Thyroid gland (tissue), 4 donors: Measurements from ENCODE around the gene FMN2. TPM values are rescaled to one million over a fixed set of nuclear protein-coding genes. Genes with fewer than 3 reads are reported as not detected.
A peak's percentile ranks its signal among the peaks of the same experiment; 100 is the strongest.

Experiments used
- DNase-seq, 2 donors: peaks; one replicate each; pipeline ENCODE4 v3.0.0-alpha.2; 2019
- H3K27ac ChIP-seq, 3 donors: fragments of 200-600 bp; sonication (generic); 1 replicate in 2 of 3; 2 replicates in 1 of 3; pipeline ENCODE4 v1.5.1; 2016 to 2019; ENCODE audit warnings: mild to moderate bottlenecking in 1 of 3, moderate library complexity in 1 of 3
- H3K27me3 ChIP-seq: fragments of 200-600 bp; sonication (generic); one replicate; pipeline ENCODE4 v1.5.1; 2019
- H3K36me3 ChIP-seq, 2 donors: fragments of 200-600 bp; sonication (generic); one replicate each; pipeline ENCODE4 v1.5.1; 2016 to 2019
- H3K4me1 ChIP-seq, 2 donors: fragments of 200-600 bp; sonication (generic); one replicate each; pipeline ENCODE4 v1.5.1; 2017 to 2019
- H3K4me3 ChIP-seq, 3 donors: fragments of 200-600 bp; sonication (generic); replicated peaks in 1 of 3; 1 replicate in 2 of 3; 2 replicates in 1 of 3; pipeline ENCODE4 v1.5.1; 2016; ENCODE audit warnings: mild to moderate bottlenecking in 1 of 3
- H3K9me3 ChIP-seq: fragments of 200-600 bp; sonication (generic); one replicate; pipeline ENCODE4 v1.5.1; 2017
- POLR2A ChIP-seq, 2 donors: fragments of 450-650 bp; IDR thresholded peaks; one replicate each; pipeline ENCODE4 v1.6.1; 2017; ENCODE audit warnings: antibody characterized with exemption in 2 of 2, mild to moderate bottlenecking in 2 of 2, moderate library complexity in 1 of 2
- WGBS, 2 donors: methylation state at CpG; one replicate each; pipeline ENCODE4 v1.1.5; 2017; 5-methylcytosine and 5-hydroxymethylcytosine counted together
- intact Hi-C: fragments of 100-400 bp; cut with DNase I; formaldehyde crosslinking; loops from one replicate; pipeline ENCODE4 v1.15.1; 2023
- total RNA-seq, 4 donors: library from RNA; depleted of rRNA; stranded (reverse); fragments of >200 nt; gene quantifications; one replicate each; pipeline ENCODE4 v1.2.3, GENCODE V29; 2016
- TF ChIP-seq, protein P1 (sequence below), 6 experiments: fragments of 200-600 bp in 3 of 6; fragments of 450-650 bp in 3 of 6; sonication (generic) in 3 of 6; IDR thresholded peaks; one replicate each; pipeline ENCODE4 v1.5.1; 2016 to 2019; ENCODE audit warnings: antibody characterized with exemption in 6 of 6, mild to moderate bottlenecking in 2 of 6, inconsistent platforms in 1 of 6, moderate library complexity in 1 of 6

FMN2 gene
- total RNA-seq, 4 donors from 2014 or later = 0.78 to 6.2 (median 1.3) TPM; not detected in 1

DNA sequence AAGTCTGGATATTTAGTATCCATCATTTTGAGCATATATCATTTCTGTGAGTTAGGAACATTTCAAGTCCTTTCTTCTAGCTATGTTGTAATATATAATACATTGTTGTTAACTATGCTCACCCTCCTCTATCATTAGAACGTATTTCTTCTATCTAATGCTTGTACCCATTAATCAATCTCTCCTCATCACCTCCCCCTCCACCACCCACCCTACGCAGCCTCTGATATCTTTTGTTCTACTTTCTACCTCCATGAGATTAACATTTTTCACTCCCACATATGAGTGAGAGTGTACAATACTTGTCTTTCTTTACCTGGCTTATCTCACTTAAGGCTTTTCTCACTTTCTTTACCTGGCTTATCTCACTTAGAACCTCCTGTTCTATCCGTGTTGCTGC, 156.2 kb downstream of the FMN2 start:
- H3K27ac ChIP-seq = no peak overlapping the region
- TF ChIP-seq POLR2A (IDR thresholded peaks at IDR 0.05) = no peak
- TF ChIP-seq, protein P1, sequence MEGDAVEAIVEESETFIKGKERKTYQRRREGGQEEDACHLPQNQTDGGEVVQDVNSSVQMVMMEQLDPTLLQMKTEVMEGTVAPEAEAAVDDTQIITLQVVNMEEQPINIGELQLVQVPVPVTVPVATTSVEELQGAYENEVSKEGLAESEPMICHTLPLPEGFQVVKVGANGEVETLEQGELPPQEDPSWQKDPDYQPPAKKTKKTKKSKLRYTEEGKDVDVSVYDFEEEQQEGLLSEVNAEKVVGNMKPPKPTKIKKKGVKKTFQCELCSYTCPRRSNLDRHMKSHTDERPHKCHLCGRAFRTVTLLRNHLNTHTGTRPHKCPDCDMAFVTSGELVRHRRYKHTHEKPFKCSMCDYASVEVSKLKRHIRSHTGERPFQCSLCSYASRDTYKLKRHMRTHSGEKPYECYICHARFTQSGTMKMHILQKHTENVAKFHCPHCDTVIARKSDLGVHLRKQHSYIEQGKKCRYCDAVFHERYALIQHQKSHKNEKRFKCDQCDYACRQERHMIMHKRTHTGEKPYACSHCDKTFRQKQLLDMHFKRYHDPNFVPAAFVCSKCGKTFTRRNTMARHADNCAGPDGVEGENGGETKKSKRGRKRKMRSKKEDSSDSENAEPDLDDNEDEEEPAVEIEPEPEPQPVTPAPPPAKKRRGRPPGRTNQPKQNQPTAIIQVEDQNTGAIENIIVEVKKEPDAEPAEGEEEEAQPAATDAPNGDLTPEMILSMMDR (IDR thresholded peaks at IDR 0.05) = no peak
- H3K9me3 ChIP-seq = no peaks in the 10 kb centered on the region
- intact Hi-C loops = no loop called here
- H3K4me1 ChIP-seq = no peaks in the 10 kb centered on the region
- H3K27me3 ChIP-seq = no peaks in the 10 kb centered on the region
- DNase-seq = no peak
- H3K36me3 ChIP-seq = no peaks in the 10 kb centered on the region
- WGBS, 2 donors = 81 to 88% methylated on average over 3 of the region's 3 CpGs
- H3K4me3 ChIP-seq = no peak overlapping the region

DNA sequence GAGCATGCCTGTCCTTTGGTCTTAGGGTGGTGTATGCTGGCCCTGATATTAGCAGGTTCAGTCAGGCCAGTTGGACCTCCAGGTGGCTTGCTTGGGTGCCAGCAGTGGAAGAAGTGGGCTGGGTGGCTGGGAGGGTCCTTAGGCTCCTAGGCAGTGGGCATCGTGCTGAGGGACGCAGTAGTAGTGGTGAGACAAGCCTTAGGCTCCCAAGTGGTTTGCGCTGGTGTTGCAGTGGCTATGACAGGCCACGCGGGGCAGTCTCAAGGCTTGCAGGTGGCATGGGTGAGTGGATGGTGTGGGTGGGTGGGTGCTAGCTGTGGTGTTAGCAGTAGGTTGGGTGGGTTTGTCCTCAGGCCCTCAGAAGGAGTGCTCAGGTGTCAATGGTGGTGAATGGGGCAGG, 162.3 kb downstream of the FMN2 start:
- Histone ChIP-seq H3K4me1 (no peaks in the 10 kb centered on the region), H3K36me3 (no peaks in the 10 kb centered on the region), H3K27ac (no peak overlapping the region), H3K4me3 (no peak overlapping the region), H3K27me3 (no peaks in the 10 kb centered on the region), H3K9me3 (no peaks in the 10 kb centered on the region)
- intact Hi-C loops = no loop called here
- 81 to 94% methylated on average over 5 of the region's 5 CpGs for WGBS, 2 donors
- DNase-seq = no peak
- no peak for TF ChIP-seq POLR2A (IDR thresholded peaks at IDR 0.05)
- TF ChIP-seq, protein P1 (IDR thresholded peaks at IDR 0.05) = no peak

DNA sequence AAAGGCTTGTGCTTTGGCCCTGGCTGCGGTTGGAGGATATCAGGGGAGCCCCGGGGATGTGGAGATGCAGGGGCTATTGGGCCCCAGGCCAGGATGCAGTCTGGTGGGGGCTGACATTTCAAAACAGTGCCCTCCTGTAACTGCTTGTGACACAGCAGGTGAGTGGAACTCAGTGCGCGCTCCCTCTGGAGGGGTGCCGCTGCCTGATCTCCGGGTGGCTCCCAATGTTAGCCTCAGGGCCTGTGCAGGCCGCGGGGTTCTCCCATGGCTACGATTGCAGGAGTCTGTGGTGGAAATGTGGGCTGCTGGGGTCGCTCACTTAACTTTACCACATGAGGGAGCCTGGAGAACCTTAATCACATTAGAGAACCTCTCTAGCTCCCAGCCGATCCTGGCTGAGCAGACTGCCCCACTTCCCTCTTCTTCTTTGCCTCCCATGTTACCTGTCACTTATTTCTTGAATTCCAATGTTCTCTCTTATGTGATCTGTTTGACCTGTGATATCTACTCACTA, 163.2 kb downstream of the FMN2 start:
- H3K27ac ChIP-seq = no peak overlapping the region
- DNase-seq = peak; percentile 8 to 15
- no peaks in the 10 kb centered on the region for H3K27me3 ChIP-seq
- H3K4me1 ChIP-seq = no peaks in the 10 kb centered on the region
- TF ChIP-seq POLR2A (IDR thresholded peaks at IDR 0.05) = no peak
- TF ChIP-seq, protein P1 (IDR thresholded peaks at IDR 0.05) = peak in 3 of 6 experiments; percentile 9 to 25 (median 24)
- H3K4me3 ChIP-seq = no peak overlapping the region
- no peaks in the 10 kb centered on the region for H3K9me3 ChIP-seq
- intact Hi-C loops = no loop called here
- H3K36me3 ChIP-seq = no peaks in the 10 kb centered on the region
- 74 to 87% methylated on average over 11 of the region's 11 CpGs for WGBS, 2 donors

DNA sequence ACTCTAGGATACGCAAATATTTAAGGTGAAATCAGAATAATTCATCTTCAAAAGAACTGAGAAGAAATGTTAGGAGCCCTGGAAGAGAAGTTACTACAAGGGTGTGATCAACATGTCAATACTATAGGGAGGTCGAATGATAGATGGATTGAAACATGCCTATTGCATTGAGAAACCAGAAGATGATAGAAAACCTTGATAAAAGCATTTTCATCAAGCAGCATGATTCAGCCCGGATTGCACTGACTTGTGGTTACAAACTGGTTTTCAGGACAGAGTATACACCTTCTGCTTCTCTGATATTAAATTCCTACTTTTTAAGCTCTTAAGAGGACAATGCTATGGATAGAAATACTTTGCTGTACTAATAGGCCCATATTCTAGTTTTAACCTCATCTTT, 164.2 kb downstream of the FMN2 start:
- 90 to 93% methylated on average over 3 of the region's 3 CpGs for WGBS, 2 donors
- Histone ChIP-seq H3K9me3 (no peaks in the 10 kb centered on the region), H3K4me3 (no peak overlapping the region), H3K4me1 (no peaks in the 10 kb centered on the region), H3K27me3 (no peaks in the 10 kb centered on the region), H3K27ac (no peak overlapping the region), H3K36me3 (no peaks in the 10 kb centered on the region)
- no peak for DNase-seq
- no peak for TF ChIP-seq POLR2A (IDR thresholded peaks at IDR 0.05)
- TF ChIP-seq, protein P1 (IDR thresholded peaks at IDR 0.05) = no peak
- intact Hi-C loops = no loop called here

DNA sequence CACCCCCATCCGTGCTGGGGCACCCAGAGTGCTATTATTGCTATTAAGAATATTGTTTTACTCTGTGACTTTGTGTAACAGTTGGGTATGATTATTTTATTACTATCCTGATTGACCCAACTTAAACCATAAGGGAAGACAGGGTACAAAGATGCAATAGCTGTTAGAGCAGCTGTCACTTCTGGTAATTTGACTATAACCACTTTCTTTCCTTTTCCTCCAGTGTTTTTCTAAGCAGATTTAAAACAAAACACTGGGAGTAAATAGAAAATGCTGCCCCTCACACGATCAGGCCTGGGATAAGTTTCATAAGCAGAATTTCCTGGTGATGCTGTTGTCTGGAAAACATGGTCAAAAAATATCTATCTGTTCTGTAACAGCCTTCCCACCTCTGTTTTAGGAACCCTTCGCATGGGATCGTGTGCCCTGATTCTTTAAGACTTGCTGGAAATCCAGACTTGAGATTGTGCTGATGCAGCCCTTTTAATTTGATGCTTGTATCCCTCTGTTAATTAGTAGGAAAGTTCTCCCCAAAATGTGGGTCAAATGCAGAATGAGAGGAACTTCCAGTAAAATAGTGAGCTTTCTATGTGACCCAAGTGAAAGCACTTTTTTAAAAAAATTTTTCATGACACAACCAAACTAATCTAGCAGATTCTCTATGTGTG, 165.3 kb downstream of the FMN2 start:
- WGBS, 2 donors = 74 to 76% methylated on average over 4 of the region's 4 CpGs
- H3K4me3 ChIP-seq = no peak overlapping the region
- TF ChIP-seq, protein P1 (IDR thresholded peaks at IDR 0.05) = no peak
- no peak for TF ChIP-seq POLR2A (IDR thresholded peaks at IDR 0.05)
- no peaks in the 10 kb centered on the region for H3K4me1 ChIP-seq
- no peaks in the 10 kb centered on the region for H3K36me3 ChIP-seq
- no peaks in the 10 kb centered on the region for H3K9me3 ChIP-seq
- H3K27ac ChIP-seq = no peak overlapping the region
- intact Hi-C loops = no loop called here
- DNase-seq = no peak
- no peaks in the 10 kb centered on the region for H3K27me3 ChIP-seq
